K562 (cell line): Measurements from ENCODE around the gene TSSK6. TPM values are rescaled to one million over a fixed set of nuclear protein-coding genes. Genes with fewer than 3 reads are reported as not detected.

Experiments
- CBFB ChIP-seq: sonication (generic); formaldehyde crosslinking; IDR thresholded peaks from 2 replicates; pipeline ENCODE4 v1.4.0; 2020; ENCODE audit warnings: mild to moderate bottlenecking, missing genetic modification reagents
- REST ChIP-seq, 2 experiments: fragments of 450-650 bp; formaldehyde crosslinking in 1 of 2; IDR thresholded peaks; 2 replicates each; pipeline versions ENCODE4 v1.4.0 to v1.6.1; 2014 to 2020; ENCODE audit warnings: mild to moderate bottlenecking in 2 of 2, borderline replicate concordance in 1 of 2, low read depth in 1 of 2
- USF1 ChIP-seq: sonication (generic); formaldehyde crosslinking; IDR thresholded peaks from 2 replicates; pipeline ENCODE4 v1.9.0; 2022; ENCODE audit warnings: mild to moderate bottlenecking, missing genetic modification reagents
- ZBTB9 ChIP-seq: fragments of 450-650 bp; formaldehyde crosslinking; IDR thresholded peaks from 2 replicates; pipeline ENCODE4 v1.4.0; 2020; ENCODE audit warnings: mild to moderate bottlenecking, moderate library complexity
- polyA plus RNA-seq, 8 experiments: library from polyadenylated mRNA; depleted of rRNA in 4 of 8; stranded (reverse) in 5 of 8; unstranded in 3 of 8; fragments of >200 nt; fragmentation: Nextera tagmentation in 2 of 8; fragmentation: Illumina TruSeq in 1 of 8; extraction: Ambion mirVana in 2 of 8; extraction: Trizol in 1 of 8; gene quantifications; 2 replicates each; pipeline versions ENCODE4 v1.2.1 to v1.2.3, GENCODE V29; 2011 to 2014; ENCODE audit warnings: inconsistent platforms in 1 of 8, missing spikeins in 1 of 8
- total RNA-seq, 7 experiments: library from RNA; depleted of rRNA in 6 of 7; stranded (reverse); fragments of >200 nt in 6 of 7; fragmentation: Illumina TruSeq in 2 of 7; extraction: Trizol in 2 of 7; gene quantifications; 2 replicates each; pipeline versions ENCODE4 v1.2.1 to v1.2.3, GENCODE V29; 2011 to 2021; ENCODE audit warnings: low replicate concordance in 1 of 7

The TSSK6 gene
- total and polyA plus RNA-seq, 9 of the 15 experiments (the other 6 are each of a cell fraction or from before 2014, with no cell fraction given) = 0.21 to 2.6 (median 1.5) TPM; not detected in 3

- TF ChIP-seq ZBTB9 (CRISPR knock-in tag) = no peak
- 0 out of 2 replicates have a peak, but pooled peaks have one; percentile 8 for TF ChIP-seq CBFB (CRISPR knock-in tag)
- peak; percentile 72 for TF ChIP-seq REST (IDR thresholded peaks at IDR 0.05; ENCODE audit: borderline replicate concordance)
- no peak for TF ChIP-seq REST (CRISPR knock-in tag; IDR thresholded peaks at IDR 0.05; ENCODE audit: low read depth)
- TF ChIP-seq USF1 (CRISPR knock-in tag) = peak; percentile 49
- TF ChIP-seq, all 486 proteins: peak for 22
These were observed 25.0 kb downstream of the TSSK6 start (continued) for GRCh38 chr19:19490214-19490968.
